NCI-H1436 treated with DMSO at 0.1 percent for 48 hours (cell line): ENCODE data around the gene NLRP8.
"Not testable (repeated sequence)": the region's sequence is repeated elsewhere in the genome, so short reads cannot be mapped to it uniquely, and the experiment has no call there.

Experiments used
- DNase-seq: peaks from one replicate; lab custom pipeline; 2025; lab: John Stamatoyannopoulos, UW

The NLRP8 gene

GRCh38 chr19:55973982-55974381 is 26.4 kb downstream of the NLRP8 start:
- no peak for DNase-seq

GRCh38 chr19:55980415-55980814 is 32.8 kb downstream of the NLRP8 start:
- DNase-seq = no peak

GRCh38 chr19:55985254-55985653 is 37.6 kb downstream of the NLRP8 start:
- DNase-seq = no peak

- DNase-seq = no peak
Measured at GRCh38 chr19:55986487-55986886, 38.9 kb downstream of the NLRP8 start, which contains the start of gene NLRP5. Gene NLRP5, plus strand, starts transcription at chr19:55986775.

GRCh38 chr19:55990831-55991230 is 43.2 kb downstream of the NLRP8 start:
- DNase-seq = no peak

GRCh38 chr19:55993492-55993891 is 45.9 kb downstream of the NLRP8 start:
- DNase-seq = no peak

GRCh38 chr19:56014765-56015164 is 67.1 kb downstream of the NLRP8 start:
- no peak for DNase-seq

- DNase-seq = no peak
Measured at GRCh38 chr19:56015756-56016155, 68.1 kb downstream of the NLRP8 start.

GRCh38 chr19:56019325-56019724 is 71.7 kb downstream of the NLRP8 start:
- DNase-seq = not testable (repeated sequence)

- DNase-seq = not testable (repeated sequence)
Measured at GRCh38 chr19:56020355-56020975, 72.8 kb downstream of the NLRP8 start.

GRCh38 chr19:56026769-56027168 is 79.1 kb downstream of the NLRP8 start:
- DNase-seq = no peak
